CD4-positive, alpha-beta T cell treated with Interleukin-6 for 4 hours (primary cell): ENCODE results near the gene AAK1.
"Not testable (repeated sequence)": the region's sequence is repeated elsewhere in the genome, so short reads cannot be mapped to it uniquely, and the experiment has no call there.

ENCODE experiments used
- DNase-seq: peaks from one replicate; pipeline ENCODE4 v3.0.0-alpha.2; 2020; ENCODE audit warnings: mixed read lengths

Gene AAK1

GRCh38 chr2:69436938-69437750 lies 206.4 kb downstream of the AAK1 start, which contains the start of gene NFU1:
NFU1 (minus strand) TSS chr2:69437435; CDS start chr2:69437422, 13 bp downstream.
- DNase-seq = peak; percentile 88

GRCh38 chr2:69436596-69436937 lies 207.0 kb downstream of the AAK1 start:
- DNase-seq = no peak

GRCh38 chr2:69434753-69435152 lies 208.8 kb downstream of the AAK1 start:
- DNase-seq = no peak

- DNase-seq = no peak
Observed at GRCh38 chr2:69429491-69430183, 213.9 kb downstream of the AAK1 start.

- DNase-seq = no peak
Observed at GRCh38 chr2:69428981-69429380, 214.6 kb downstream of the AAK1 start.

- DNase-seq = no peak
Observed at GRCh38 chr2:69424419-69424818, 219.1 kb downstream of the AAK1 start.

- no peak for DNase-seq
Observed at GRCh38 chr2:69422198-69422597, 221.3 kb downstream of the AAK1 start.

- DNase-seq = not testable (repeated sequence)
Observed at GRCh38 chr2:69419111-69419510, 224.4 kb downstream of the AAK1 start.

- no peak for DNase-seq
Observed at GRCh38 chr2:69416147-69416546, 227.4 kb downstream of the AAK1 start.
